HEK293 (cell line): ENCODE results near the gene PARD3.

Experiments
- CTCF ChIP-seq: fragments of 450-650 bp; formaldehyde crosslinking; IDR thresholded peaks from 2 replicates; pipeline ENCODE4 v1.5.1; 2016; ENCODE audit warnings: missing biosample characterization, missing genetic modification characterization
- GLIS1 ChIP-seq: fragments of 450-650 bp; formaldehyde crosslinking; IDR thresholded peaks from 2 replicates; pipeline ENCODE4 v1.5.1; 2016; ENCODE audit warnings: missing biosample characterization, missing genetic modification characterization
- KLF1 ChIP-seq: fragments of 450-650 bp; formaldehyde crosslinking; IDR thresholded peaks from 2 replicates; pipeline ENCODE4 v1.5.1; 2016; ENCODE audit warnings: missing biosample characterization, missing genetic modification characterization
- KLF9 ChIP-seq: fragments of 450-650 bp; formaldehyde crosslinking; IDR thresholded peaks from 2 replicates; pipeline ENCODE4 v1.5.1; 2016; ENCODE audit warnings: missing biosample characterization, missing genetic modification characterization, low read depth
- OVOL3 ChIP-seq: fragments of 450-650 bp; formaldehyde crosslinking; IDR thresholded peaks from 2 replicates; pipeline ENCODE4 v1.5.1; 2016; ENCODE audit warnings: missing biosample characterization, missing genetic modification characterization
- PATZ1 ChIP-seq: fragments of 450-650 bp; formaldehyde crosslinking; IDR thresholded peaks from 2 replicates; pipeline ENCODE4 v1.5.1; 2016; ENCODE audit warnings: missing biosample characterization, missing genetic modification characterization
- SCRT2 ChIP-seq: fragments of 450-650 bp; formaldehyde crosslinking; IDR thresholded peaks from 2 replicates; pipeline ENCODE4 v1.5.1; 2016; ENCODE audit warnings: missing biosample characterization, missing genetic modification characterization
- SETDB1 ChIP-seq: IDR thresholded peaks from one replicate; pipeline ENCODE4 v1.6.1; 2017; ENCODE audit warnings: mild to moderate bottlenecking, low read length, moderate library complexity, mixed read lengths; ENCODE audit not compliant: insufficient read length
- YY1 ChIP-seq: fragments of 450-650 bp; formaldehyde crosslinking; IDR thresholded peaks from 2 replicates; pipeline ENCODE4 v1.5.1; 2018; ENCODE audit warnings: missing biosample characterization, missing genetic modification characterization
- ZFP3 ChIP-seq: fragments of 450-650 bp; formaldehyde crosslinking; IDR thresholded peaks from 2 replicates; pipeline ENCODE4 v1.5.1; 2016; ENCODE audit warnings: low read depth, missing biosample characterization, missing genetic modification characterization
- ZFP41 ChIP-seq: fragments of 450-650 bp; formaldehyde crosslinking; IDR thresholded peaks from 2 replicates; pipeline ENCODE4 v1.5.1; 2016; ENCODE audit warnings: missing biosample characterization, missing genetic modification characterization, borderline replicate concordance
- ZIC2 ChIP-seq: fragments of 450-650 bp; formaldehyde crosslinking; IDR thresholded peaks from 2 replicates; pipeline ENCODE4 v1.5.1; 2016; ENCODE audit warnings: missing biosample characterization, missing genetic modification characterization
- ZNF19 ChIP-seq: fragments of 450-650 bp; formaldehyde crosslinking; IDR thresholded peaks from 2 replicates; pipeline ENCODE4; 2016; ENCODE audit warnings: missing biosample characterization, missing genetic modification characterization, low read depth
- ZNF202 ChIP-seq: fragments of 450-650 bp; formaldehyde crosslinking; IDR thresholded peaks from 2 replicates; pipeline ENCODE4 v1.5.1; 2016; ENCODE audit warnings: missing biosample characterization, missing genetic modification characterization, borderline replicate concordance
- ZNF23 ChIP-seq: fragments of 450-650 bp; formaldehyde crosslinking; IDR thresholded peaks from 2 replicates; pipeline ENCODE4 v1.5.1; 2016; ENCODE audit warnings: missing biosample characterization, missing genetic modification characterization, borderline replicate concordance
- ZNF266 ChIP-seq: fragments of 450-650 bp; formaldehyde crosslinking; IDR thresholded peaks from 2 replicates; pipeline ENCODE4 v1.5.1; 2016; ENCODE audit warnings: missing biosample characterization, missing genetic modification characterization, low read depth
- ZNF274 ChIP-seq, 2 experiments: fragments of 200-500 bp in 1 of 2; fragments of 450-650 bp in 1 of 2; sonication (Bioruptor generic) in 1 of 2; formaldehyde crosslinking in 1 of 2; IDR thresholded peaks; 2 replicates each; pipeline versions ENCODE4 v1.5.1 to v1.6.1; 2014 to 2016; ENCODE audit warnings: borderline replicate concordance in 1 of 2, inconsistent platforms in 1 of 2, low read length in 1 of 2, missing biosample characterization in 1 of 2, missing genetic modification characterization in 1 of 2
- ZNF394 ChIP-seq: fragments of 450-650 bp; formaldehyde crosslinking; IDR thresholded peaks from 2 replicates; pipeline ENCODE4 v1.5.1; 2016; ENCODE audit warnings: missing biosample characterization, missing genetic modification characterization, mild to moderate bottlenecking, moderate library complexity, borderline replicate concordance
- ZNF416 ChIP-seq: fragments of 450-650 bp; formaldehyde crosslinking; IDR thresholded peaks from 2 replicates; pipeline ENCODE4 v1.5.1; 2016; ENCODE audit warnings: missing biosample characterization, missing genetic modification characterization
- ZNF501 ChIP-seq: fragments of 450-650 bp; formaldehyde crosslinking; IDR thresholded peaks from 2 replicates; pipeline ENCODE4 v1.5.1; 2016; ENCODE audit warnings: missing biosample characterization, missing genetic modification characterization
- ZNF510 ChIP-seq: fragments of 450-650 bp; formaldehyde crosslinking; IDR thresholded peaks from 2 replicates; pipeline ENCODE4 v1.5.1; 2018; ENCODE audit warnings: mild to moderate bottlenecking, missing genetic modification characterization, missing biosample characterization; ENCODE audit not compliant: insufficient replicate concordance
- ZNF561 ChIP-seq: fragments of 450-650 bp; IDR thresholded peaks from 2 replicates; pipeline ENCODE4 v1.5.1; 2018; ENCODE audit warnings: missing biosample characterization, missing genetic modification characterization, borderline replicate concordance
- ZNF624 ChIP-seq: fragments of 450-650 bp; formaldehyde crosslinking; IDR thresholded peaks from 2 replicates; pipeline ENCODE4 v1.5.1; 2017; ENCODE audit warnings: missing biosample characterization, missing genetic modification characterization
- ZNF645 ChIP-seq: fragments of 450-650 bp; formaldehyde crosslinking; IDR thresholded peaks from 2 replicates; pipeline ENCODE4; 2016; ENCODE audit warnings: missing biosample characterization, missing genetic modification characterization
- ZNF664 ChIP-seq: fragments of 450-650 bp; formaldehyde crosslinking; IDR thresholded peaks from 2 replicates; pipeline ENCODE4 v1.5.1; 2016; ENCODE audit warnings: missing biosample characterization, missing genetic modification characterization
- ZNF692 ChIP-seq: fragments of 450-650 bp; formaldehyde crosslinking; IDR thresholded peaks from 2 replicates; pipeline ENCODE4 v1.5.1; 2016; ENCODE audit warnings: missing biosample characterization, missing genetic modification characterization
- ZNF701 ChIP-seq: fragments of 450-650 bp; formaldehyde crosslinking; IDR thresholded peaks from 2 replicates; pipeline ENCODE4 v1.5.1; 2016; ENCODE audit warnings: missing biosample characterization, missing genetic modification characterization
- ZNF747 ChIP-seq: fragments of 450-650 bp; formaldehyde crosslinking; IDR thresholded peaks from 2 replicates; pipeline ENCODE4 v1.5.1; 2016; ENCODE audit warnings: missing biosample characterization, missing genetic modification characterization
- ZNF76 ChIP-seq: fragments of 450-650 bp; formaldehyde crosslinking; IDR thresholded peaks from 2 replicates; pipeline ENCODE4; 2016; ENCODE audit warnings: low read depth, missing biosample characterization, missing genetic modification characterization, borderline replicate concordance
- ZNF776 ChIP-seq: fragments of 450-650 bp; formaldehyde crosslinking; IDR thresholded peaks from 2 replicates; pipeline ENCODE4 v1.5.0; 2017; ENCODE audit warnings: missing biosample characterization, missing genetic modification characterization, borderline replicate concordance
- ZXDB ChIP-seq: fragments of 450-650 bp; formaldehyde crosslinking; IDR thresholded peaks from 2 replicates; pipeline ENCODE4 v1.5.1; 2016; ENCODE audit warnings: missing biosample characterization, missing genetic modification characterization
- TF ChIP-seq, protein P1 (sequence below): fragments of 450-650 bp; formaldehyde crosslinking; IDR thresholded peaks from 2 replicates; pipeline ENCODE4 v1.5.1; 2016; ENCODE audit warnings: missing biosample characterization, missing genetic modification characterization, low read depth

The PARD3 gene

DNA sequence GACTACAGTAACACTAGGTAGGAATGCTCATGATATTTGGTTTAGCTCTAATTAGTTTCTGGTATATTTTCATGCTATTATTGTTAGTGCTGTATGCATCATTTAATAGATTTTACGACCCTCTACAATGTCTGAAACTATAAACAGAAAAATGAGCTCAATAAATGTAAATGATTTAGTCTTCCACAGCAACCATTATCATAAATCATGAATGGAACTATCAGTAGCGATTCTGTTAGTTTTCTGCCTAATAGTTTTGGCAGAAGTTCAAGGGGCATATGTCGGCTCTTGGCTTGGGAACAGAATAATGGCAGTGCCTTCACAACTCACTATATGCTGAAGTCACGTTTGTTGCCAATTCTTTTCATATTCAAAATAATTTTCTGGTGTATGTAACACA, 494.8 kb downstream of the PARD3 start (continued):
- TF ChIP-seq ZNF274 (IDR thresholded peaks at IDR 0.05; ENCODE audit: low read length) (no peak), ZNF274 (tag by site-specific recombination; IDR thresholded peaks at IDR 0.05; ENCODE audit: borderline replicate concordance) (no peak), ZFP3 (tag by site-specific recombination) (no peak), ZNF202 (tag by site-specific recombination) (no peak), ZFP41 (tag by site-specific recombination) (no peak), SCRT2 (tag by site-specific recombination) (peak; percentile 34; the same call in 1 of the 2 replicates), ZNF645 (tag by site-specific recombination) (no peak), ZNF776 (tag by site-specific recombination) (no peak), ZNF501 (peak; percentile 41; the same call in 1 of the 2 replicates), PATZ1 (tag by site-specific recombination) (peak; percentile 41; the same call in 1 of the 2 replicates), ZNF561 (tag by site-specific recombination) (no peak), ZNF692 (tag by site-specific recombination) (0 out of 2 replicates have a peak, but pooled peaks have one; percentile 32), ZIC2 (tag by site-specific recombination) (no peak), KLF9 (tag by site-specific recombination) (no peak), GLIS1 (tag by site-specific recombination) (0 out of 2 replicates have a peak, but pooled peaks have one; percentile 35), ZNF624 (tag by site-specific recombination) (no peak), SETDB1 (no peak), ZNF23 (tag by site-specific recombination) (no peak), ZNF510 (no peak), ZNF76 (tag by site-specific recombination) (peak; percentile 57), ZNF394 (tag by site-specific recombination) (peak; percentile 58; the same call in 1 of the 2 replicates), YY1 (tag by site-specific recombination) (no peak), KLF1 (tag by site-specific recombination) (no peak), ZNF747 (tag by site-specific recombination) (no peak), OVOL3 (tag by site-specific recombination) (peak; percentile 73; the same call in 1 of the 2 replicates), ZNF664 (tag by site-specific recombination) (0 out of 2 replicates have a peak, but pooled peaks have one; percentile 44), CTCF (tag by site-specific recombination) (no peak), ZNF416 (tag by site-specific recombination) (no peak), ZNF19 (tag by site-specific recombination) (no peak), ZNF266 (no peak), ZXDB (tag by site-specific recombination) (peak; percentile 87), ZNF701 (tag by site-specific recombination) (no peak)
- TF ChIP-seq, protein P1, sequence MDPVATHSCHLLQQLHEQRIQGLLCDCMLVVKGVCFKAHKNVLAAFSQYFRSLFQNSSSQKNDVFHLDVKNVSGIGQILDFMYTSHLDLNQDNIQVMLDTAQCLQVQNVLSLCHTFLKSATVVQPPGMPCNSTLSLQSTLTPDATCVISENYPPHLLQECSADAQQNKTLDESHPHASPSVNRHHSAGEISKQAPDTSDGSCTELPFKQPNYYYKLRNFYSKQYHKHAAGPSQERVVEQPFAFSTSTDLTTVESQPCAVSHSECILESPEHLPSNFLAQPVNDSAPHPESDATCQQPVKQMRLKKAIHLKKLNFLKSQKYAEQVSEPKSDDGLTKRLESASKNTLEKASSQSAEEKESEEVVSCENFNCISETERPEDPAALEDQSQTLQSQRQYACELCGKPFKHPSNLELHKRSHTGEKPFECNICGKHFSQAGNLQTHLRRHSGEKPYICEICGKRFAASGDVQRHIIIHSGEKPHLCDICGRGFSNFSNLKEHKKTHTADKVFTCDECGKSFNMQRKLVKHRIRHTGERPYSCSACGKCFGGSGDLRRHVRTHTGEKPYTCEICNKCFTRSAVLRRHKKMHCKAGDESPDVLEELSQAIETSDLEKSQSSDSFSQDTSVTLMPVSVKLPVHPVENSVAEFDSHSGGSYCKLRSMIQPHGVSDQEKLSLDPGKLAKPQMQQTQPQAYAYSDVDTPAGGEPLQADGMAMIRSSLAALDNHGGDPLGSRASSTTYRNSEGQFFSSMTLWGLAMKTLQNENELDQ (tag by site-specific recombination) = no peak
